Measurements from ENCODE around the gene AFAP1L2.

The AFAP1L2 gene

GRCh38 chr10:114392112-114392835 lies 12.0 kb downstream of the AFAP1L2 start:
- in situ Hi-C loops (cut with HindIII; ENCODE audit: low sequenced_read_pairs), result no loop called here

- in situ Hi-C loops (cut with HindIII; ENCODE audit: low sequenced_read_pairs), result no loop called here
These were observed 12.7 kb downstream of the AFAP1L2 start for GRCh38 chr10:114391599-114391998.

GRCh38 chr10:114389426-114389825 lies 14.9 kb downstream of the AFAP1L2 start:
- in situ Hi-C loops (cut with HindIII; ENCODE audit: low sequenced_read_pairs), result no loop called here

GRCh38 chr10:114388275-114388674 lies 16.0 kb downstream of the AFAP1L2 start:
- in situ Hi-C loops (cut with HindIII; ENCODE audit: low sequenced_read_pairs), result no loop called here

- in situ Hi-C loops (cut with HindIII; ENCODE audit: low sequenced_read_pairs), result no loop called here
These were observed 16.5 kb downstream of the AFAP1L2 start for GRCh38 chr10:114387784-114388183.

- in situ Hi-C loops (cut with HindIII; ENCODE audit: low sequenced_read_pairs), result no loop called here
These were observed 17.9 kb downstream of the AFAP1L2 start for GRCh38 chr10:114386452-114386851.

GRCh38 chr10:114385557-114385956 lies 18.7 kb downstream of the AFAP1L2 start:
- in situ Hi-C loops (cut with HindIII; ENCODE audit: low sequenced_read_pairs), result no loop called here

GRCh38 chr10:114384601-114385000 lies 19.7 kb downstream of the AFAP1L2 start:
- in situ Hi-C loops (cut with HindIII; ENCODE audit: low sequenced_read_pairs), result no loop called here

- in situ Hi-C loops (cut with HindIII; ENCODE audit: low sequenced_read_pairs), result no loop called here
These were observed 20.1 kb downstream of the AFAP1L2 start for GRCh38 chr10:114384181-114384580.

GRCh38 chr10:114380797-114381196 lies 23.5 kb downstream of the AFAP1L2 start:
- in situ Hi-C loops (cut with HindIII; ENCODE audit: low sequenced_read_pairs), result no loop called here

- in situ Hi-C loops (cut with HindIII; ENCODE audit: low sequenced_read_pairs), result no loop called here
These were observed 24.2 kb downstream of the AFAP1L2 start for GRCh38 chr10:114380060-114380459.

- in situ Hi-C loops (cut with HindIII; ENCODE audit: low sequenced_read_pairs), result no loop called here
These were observed 24.7 kb downstream of the AFAP1L2 start for GRCh38 chr10:114379631-114380041.

- in situ Hi-C loops (cut with HindIII; ENCODE audit: low sequenced_read_pairs), result no loop called here
These were observed 27.8 kb downstream of the AFAP1L2 start for GRCh38 chr10:114376523-114376922.

GRCh38 chr10:114375047-114375446 lies 29.3 kb downstream of the AFAP1L2 start:
- in situ Hi-C loops (cut with HindIII; ENCODE audit: low sequenced_read_pairs), result no loop called here

- in situ Hi-C loops (cut with HindIII; ENCODE audit: low sequenced_read_pairs), result no loop called here
These were observed 30.1 kb downstream of the AFAP1L2 start for GRCh38 chr10:114374053-114374791.

- in situ Hi-C loops (cut with HindIII; ENCODE audit: low sequenced_read_pairs), result no loop called here
These were observed 30.7 kb downstream of the AFAP1L2 start for GRCh38 chr10:114373631-114374030.

GRCh38 chr10:114372995-114373394 lies 31.3 kb downstream of the AFAP1L2 start:
- in situ Hi-C loops (cut with HindIII; ENCODE audit: low sequenced_read_pairs), result no loop called here

GRCh38 chr10:114372179-114372578 lies 32.1 kb downstream of the AFAP1L2 start:
- in situ Hi-C loops (cut with HindIII; ENCODE audit: low sequenced_read_pairs), result no loop called here

- in situ Hi-C loops (cut with HindIII; ENCODE audit: low sequenced_read_pairs), result no loop called here
These were observed 33.3 kb downstream of the AFAP1L2 start for GRCh38 chr10:114370966-114371365.

GRCh38 chr10:114370199-114370598 lies 34.1 kb downstream of the AFAP1L2 start:
- in situ Hi-C loops (cut with HindIII; ENCODE audit: low sequenced_read_pairs), result no loop called here

- in situ Hi-C loops (cut with HindIII; ENCODE audit: low sequenced_read_pairs), result no loop called here
These were observed 36.3 kb downstream of the AFAP1L2 start for GRCh38 chr10:114368057-114368391.

GRCh38 chr10:114367351-114368056 lies 36.8 kb downstream of the AFAP1L2 start:
- in situ Hi-C loops (cut with HindIII; ENCODE audit: low sequenced_read_pairs), result no loop called here

Measured in DLD1 (cell line).